Retinal pigment epithelial cell (primary cell): ENCODE results near the gene TNS1.

Experiments
- DNase-seq: peaks from one replicate; pipeline ENCODE4 v3.0.0-alpha.2; 2010; ENCODE audit warnings: low read depth
- H3K4me3 ChIP-seq: 2 replicates; pipeline ENCODE4 v1.5.1; 2011; ENCODE audit warnings: mild to moderate bottlenecking, low read length, control low read depth, moderate library complexity
- CTCF ChIP-seq: conservative IDR thresholded peaks from 2 replicates; pipeline ENCODE4 v1.5.1; 2011; ENCODE audit warnings: low read depth, low read length, control low read depth, inconsistent platforms

The TNS1 gene

GRCh38 chr2:217914878-217915277 lies 87.9 kb downstream of the TNS1 start:
- no peak for TF ChIP-seq CTCF
- no peak for DNase-seq
- no peak overlapping the region for H3K4me3 ChIP-seq

- DNase-seq: no peak
- H3K4me3 ChIP-seq: no peak overlapping the region
- no peak for TF ChIP-seq CTCF
Observed at GRCh38 chr2:217914078-217914477, 88.7 kb downstream of the TNS1 start.

- TF ChIP-seq CTCF: no peak
- H3K4me3 ChIP-seq: no peak overlapping the region
- no peak for DNase-seq
Observed at GRCh38 chr2:217913436-217913835, 89.4 kb downstream of the TNS1 start.

GRCh38 chr2:217912098-217913024 lies 90.4 kb downstream of the TNS1 start:
- no peak for TF ChIP-seq CTCF
- no peak for DNase-seq
- H3K4me3 ChIP-seq: no peak overlapping the region

GRCh38 chr2:217911283-217912097 lies 91.3 kb downstream of the TNS1 start:
- no peak overlapping the region for H3K4me3 ChIP-seq
- TF ChIP-seq CTCF: no peak
- DNase-seq: no peak

- no peak for DNase-seq
- no peak overlapping the region for H3K4me3 ChIP-seq
- TF ChIP-seq CTCF: no peak
Observed at GRCh38 chr2:217910875-217911212, 92.0 kb downstream of the TNS1 start.
